B cell (primary cell): Measurements from ENCODE around the gene VSTM5.

Experiments
- CTCF ChIP-seq: fragments of 200-600 bp; IDR thresholded peaks from one replicate; pipeline ENCODE4 v1.8.0; 2022; ENCODE audit warnings: antibody characterized with exemption, mild to moderate bottlenecking
- EZH2 ChIP-seq: IDR thresholded peaks from 2 replicates; pipeline ENCODE4 v1.6.1; 2012; ENCODE audit warnings: borderline replicate concordance, low read depth, mild to moderate bottlenecking, moderate library complexity, low read length; ENCODE audit not compliant: insufficient read depth, poor library complexity, severe bottlenecking

DNA sequence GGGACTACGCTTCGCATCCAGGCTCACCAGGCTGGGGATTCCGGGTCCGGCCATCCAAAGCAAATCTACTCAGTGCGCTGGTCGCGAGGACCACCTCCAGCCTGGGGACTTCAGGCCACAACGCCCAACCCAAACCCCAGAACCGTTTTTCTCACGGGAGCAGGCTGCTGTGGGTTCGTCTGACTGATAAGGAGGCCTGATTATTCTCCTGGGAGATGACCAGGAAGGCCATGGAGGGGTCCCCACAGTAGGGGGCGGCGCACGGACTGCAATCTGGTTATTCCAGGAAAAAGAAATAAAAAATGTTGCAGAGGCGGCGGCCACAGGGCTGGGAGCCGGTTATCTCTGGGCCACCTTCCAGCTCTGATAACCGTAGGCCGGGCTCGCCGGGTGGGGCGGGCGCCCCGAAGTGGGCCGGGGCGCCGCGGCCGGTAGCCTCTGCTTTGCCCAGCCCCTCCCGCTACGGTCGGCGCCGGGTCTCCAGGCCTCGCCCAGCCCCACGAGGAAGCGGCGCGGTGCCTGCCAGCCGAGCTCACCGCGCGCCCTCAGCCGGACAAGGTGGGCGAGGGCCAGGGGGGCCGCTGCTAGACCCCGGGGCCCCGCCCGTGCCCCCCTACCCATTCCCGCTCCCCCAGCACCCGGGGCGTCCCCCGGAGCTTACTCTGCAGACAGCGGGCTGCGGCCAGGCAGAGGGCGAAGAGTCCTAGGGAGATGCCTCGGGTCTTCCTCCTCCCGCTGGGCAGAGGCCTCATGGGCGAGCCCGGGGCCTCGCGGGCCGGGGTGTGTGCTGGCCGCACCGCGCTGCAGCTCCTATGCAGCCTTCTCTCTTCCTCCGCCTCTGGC, 446 bp downstream of the VSTM5 start:
- no peak for TF ChIP-seq CTCF
- TF ChIP-seq EZH2 = no peak
